Suprapubic skin (tissue), 4 donors: Measurements from ENCODE around the gene CUBN.

ENCODE experiments used
- CTCF ChIP-seq, 2 donors: fragments of 200-600 bp in 1 of 2; fragments of 450-650 bp in 1 of 2; sonication (generic) in 1 of 2; IDR thresholded peaks; one replicate each; pipeline ENCODE4 v1.5.1; 2016 to 2019; ENCODE audit warnings: antibody characterized with exemption in 2 of 2, mild to moderate bottlenecking in 1 of 2, moderate library complexity in 1 of 2
- EP300 ChIP-seq: sonication (generic); formaldehyde crosslinking; IDR thresholded peaks from one replicate; pipeline ENCODE4 v1.6.1; 2017; ENCODE audit warnings: antibody characterized with exemption
- POLR2A ChIP-seq, 2 donors: fragments of 450-650 bp; IDR thresholded peaks; one replicate each; pipeline ENCODE4 v1.6.1; 2017; ENCODE audit warnings: antibody characterized with exemption in 2 of 2, mild to moderate bottlenecking in 2 of 2, moderate library complexity in 2 of 2
- POLR2AphosphoS5 ChIP-seq, 3 donors: sonication (generic); formaldehyde crosslinking; IDR thresholded peaks; one replicate each; pipeline ENCODE4 v1.6.1; 2017; ENCODE audit warnings: antibody characterized with exemption in 3 of 3

GRCh38 chr10:16901106-16901505, 228.5 kb downstream of the CUBN start:
- no peak for TF ChIP-seq CTCF (IDR thresholded peaks at IDR 0.05)
- TF ChIP-seq POLR2AphosphoS5 (IDR thresholded peaks at IDR 0.05) = no peak
- no peak for TF ChIP-seq EP300
- TF ChIP-seq POLR2A (IDR thresholded peaks at IDR 0.05) = no peak
